ENCODE measurements around the gene PTTG1IP. TPM values are rescaled to one million over a fixed set of nuclear protein-coding genes. Genes with fewer than 3 reads are reported as not detected.

PTTG1IP gene
- total RNA-seq (2022), result 135 and 136 TPM in 2 replicates
- Bru-seq, nascent RNA, result percentile 78 among the genes with signal in this experiment
- percentile 93 among the genes with signal in this experiment for BruChase-seq, experiment 1, labeled RNA remaining after a 6-hour chase
- BruChase-seq, experiment 2, labeled RNA remaining after a 2-hour chase, result percentile 87 among the genes with signal in this experiment
- long read RNA-seq, transcript PTTG1IP-201 (6 exons, 2,760 nt), result major isoform, 223 of 254 reads
- long read RNA-seq, partial matches to known transcripts, result 3 of 254 reads
- long read RNA-seq, other reads (novel, unspliced or antisense), result 28 of 254 reads

- Mint-ChIP-seq H3K4me1 (ENCODE audit: low read depth, unreplicated experiment) (peaks cover 27% of the 10 kb centered on the region), H3K4me3 (ENCODE audit: low read depth, unreplicated experiment) (peak within 1 kb of the TSS; percentile 86), H3K36me3 (ENCODE audit: insufficient read depth, unreplicated experiment) (peaks cover 33% of the 10 kb centered on the region), H3K9me3 (ENCODE audit: low read depth, unreplicated experiment) (no peaks in the 10 kb centered on the region), H3K27ac (ENCODE audit: unreplicated experiment) (peak within 1 kb of the TSS; percentile 83), H3K27me3 (ENCODE audit: unreplicated experiment) (no peaks in the 10 kb centered on the region)
- CTCF ChIA-PET, result interaction anchor here (0.9 to 2.2 kb wide), 2 partner anchors 19 to 72 kb away, joined by 3 to 7 read pairs; partner anchors contain the start of gene UBE2G2
- no TSS peak for BruUV-seq (replicated peaks)
- peak; percentile 96 for DNase-seq
- intact Hi-C loops (cut with micrococcal nuclease; ENCODE audit: unreplicated experiment), result loop anchor here (5.0 to 10.0 kb wide), 2 partner anchors 54 to 69 kb away; partner anchors contain the start of gene UBE2G2
- no peak for TF ChIP-seq CTCF (IDR thresholded peaks at IDR 0.05; ENCODE audit: unreplicated experiment)
Measured at GRCh38 chr21:44873356-44874239, at the start of gene PTTG1IP. PTTG1IP (minus strand) TSS chr21:44873690; CDS start chr21:44873616, 74 bp downstream.

GRCh38 chr21:44921928-44922327, 48.4 kb upstream of the PTTG1IP start:
- H3K4me3 Mint-ChIP-seq (ENCODE audit: low read depth, unreplicated experiment), result no peak overlapping the region
- no peak overlapping the region for H3K27ac Mint-ChIP-seq (ENCODE audit: unreplicated experiment)
- H3K36me3 Mint-ChIP-seq (ENCODE audit: insufficient read depth, unreplicated experiment), result no peaks in the 10 kb centered on the region
- no peaks in the 10 kb centered on the region for H3K9me3 Mint-ChIP-seq (ENCODE audit: low read depth, unreplicated experiment)
- DNase-seq, result no peak
- no TSS peak for BruUV-seq (replicated peaks)
- CTCF ChIA-PET, result no interaction called here
- TF ChIP-seq CTCF (IDR thresholded peaks at IDR 0.05; ENCODE audit: unreplicated experiment), result no peak
- H3K4me1 Mint-ChIP-seq (ENCODE audit: low read depth, unreplicated experiment), result peaks cover 16% of the 10 kb centered on the region
- intact Hi-C loops (cut with micrococcal nuclease; ENCODE audit: unreplicated experiment), result no loop called here
- H3K27me3 Mint-ChIP-seq (ENCODE audit: unreplicated experiment), result peaks cover 57% of the 10 kb centered on the region

GRCh38 chr21:44920694-44921604, 47.5 kb upstream of the PTTG1IP start, which contains the start of gene ITGB2:
ITGB2 (minus strand) TSS chr21:44920899; CDS start chr21:44910782, 10,117 bp downstream.
- no peaks in the 10 kb centered on the region for H3K9me3 Mint-ChIP-seq (ENCODE audit: low read depth, unreplicated experiment)
- H3K27me3 Mint-ChIP-seq (ENCODE audit: unreplicated experiment), result peaks cover 57% of the 10 kb centered on the region

More at GRCh38 chr21:44920694-44921604, 47.5 kb upstream of the PTTG1IP start, which contains the start of gene ITGB2:
- CTCF ChIA-PET, result no interaction called here
- intact Hi-C loops (cut with micrococcal nuclease; ENCODE audit: unreplicated experiment), result no loop called here
- no peaks in the 10 kb centered on the region for H3K36me3 Mint-ChIP-seq (ENCODE audit: insufficient read depth, unreplicated experiment)
- H3K4me3 Mint-ChIP-seq (ENCODE audit: low read depth, unreplicated experiment), result no peak within 1 kb of the TSS
- H3K27ac Mint-ChIP-seq (ENCODE audit: unreplicated experiment), result no peak within 1 kb of the TSS
- DNase-seq, result no peak
- H3K4me1 Mint-ChIP-seq (ENCODE audit: low read depth, unreplicated experiment), result peaks cover 11% of the 10 kb centered on the region
- no peak for TF ChIP-seq CTCF (IDR thresholded peaks at IDR 0.05; ENCODE audit: unreplicated experiment)
- no TSS peak for BruUV-seq (replicated peaks)
